Psoas muscle (tissue), 8 donors: Measurements from ENCODE around the gene DNAJC1. TPM values are rescaled to one million over a fixed set of nuclear protein-coding genes. Genes with fewer than 3 reads are reported as not detected.

Experiments
- ATAC-seq, 4 donors: fragments of 200-7000 bp; cut with Tn5 transposase; one replicate each; pipeline ENCODE4 v1.9.1; 2020; ENCODE audit warnings: moderate library complexity in 3 of 4, mild to moderate bottlenecking in 2 of 4
- DNase-seq, 2 donors: peaks; one replicate each; pipeline ENCODE4 v3.0.0-alpha.2; 2020
- H3K27ac ChIP-seq: fragments of 200-600 bp; one replicate; pipeline ENCODE4 v1.8.0; 2022
- H3K27me3 ChIP-seq, 3 donors: fragments of 200-600 bp in 1 of 3; one replicate each; pipeline versions ENCODE4 v1.6.1 to v1.8.0; 2013 to 2022; ENCODE audit warnings: low read length in 2 of 3, mild to moderate bottlenecking in 2 of 3, moderate library complexity in 1 of 3; ENCODE audit not compliant: insufficient read depth in 3 of 3
- H3K36me3 ChIP-seq, 2 donors: fragments of 200-600 bp in 1 of 2; one replicate each; pipeline versions ENCODE4 v1.6.1 to v1.8.0; 2013 to 2022; ENCODE audit warnings: low read depth in 1 of 2, mild to moderate bottlenecking in 1 of 2, moderate library complexity in 1 of 2; ENCODE audit not compliant: insufficient read depth in 1 of 2
- H3K4me1 ChIP-seq: fragments of 200-600 bp; one replicate; pipeline ENCODE4 v1.8.0; 2022
- H3K4me3 ChIP-seq: fragments of 200-600 bp; one replicate; pipeline ENCODE4 v1.8.0; 2022; ENCODE audit warnings: mild to moderate bottlenecking
- H3K9me3 ChIP-seq: fragments of 200-600 bp; one replicate; pipeline ENCODE4 v1.8.0; 2022
- WGBS, 3 donors: extraction: QIAGEN DNeasy Blood & Tissue Kit; methylation state at CpG; one replicate each; pipeline versions ENCODE4 v1.1.6 to v1.1.7; 2013; 5-methylcytosine and 5-hydroxymethylcytosine counted together
- intact Hi-C, 2 donors: fragments of 100-400 bp; cut with DNase I; formaldehyde crosslinking; loops; one replicate each; pipeline versions ENCODE4 v1.11.0 to v1.14.2; 2022
- polyA plus RNA-seq, 3 donors: library from polyadenylated mRNA; stranded (reverse); fragments of 200-250 nt; gene quantifications; one replicate each; pipeline ENCODE4 v1.2.3, GENCODE V29; 2013
- total RNA-seq, 4 donors: library from RNA; stranded (reverse); fragmentation: NEBNext Ultra II Directional in 2 of 4; extraction: Animal tissue kit (Norgen Biotek cat#: 25700) in 2 of 4; gene quantifications; one replicate each; pipeline versions ENCODE4 v1.2.1 to v1.2.4, GENCODE V29; 2021 to 2023
- TF ChIP-seq, protein P1 (sequence below): fragments of 200-600 bp; IDR thresholded peaks from one replicate; pipeline ENCODE4 v1.8.0; 2022; ENCODE audit warnings: antibody characterized with exemption
- donor health status: healthy with polysubstance abuse.
- donor health status: DM: no; HTN: no; CAD: no; lungs with moderate emphysema.
- donor health status: Bipolar disorder and iron deficiency.
- donor health status: healthy.
- donor health status: DM: yes; HTN: yes; CAD: no.
- donor health status: DM: no; HTN: no; CAD: no.
- donor health status: DM: no; HTN: no; CAD: no.
- donor health status: DM: yes; HTN: yes; CAD: no.

DNAJC1 gene
- total and polyA plus RNA-seq, 7 donors = 6.7 to 21.5 (median 13.2) TPM

DNA sequence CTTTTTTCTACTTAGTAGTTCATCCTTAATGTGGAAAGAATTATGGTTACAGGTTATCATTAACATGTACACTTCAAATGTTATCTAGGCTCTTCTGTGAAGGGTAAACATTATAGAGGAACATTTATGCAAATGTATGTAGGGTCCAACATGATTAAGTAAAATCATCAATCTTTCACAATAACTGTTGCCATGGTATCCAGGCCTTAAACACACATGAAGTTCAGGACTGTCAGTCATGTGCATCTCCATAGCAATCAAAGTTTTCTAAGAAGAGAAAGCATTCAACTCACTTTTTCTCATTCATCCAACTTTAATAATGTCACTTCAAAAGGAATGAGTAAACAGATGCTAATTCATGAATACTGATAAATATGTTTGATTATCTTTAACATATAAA lies 83.6 kb downstream of the DNAJC1 start:
- TF ChIP-seq, protein P1, sequence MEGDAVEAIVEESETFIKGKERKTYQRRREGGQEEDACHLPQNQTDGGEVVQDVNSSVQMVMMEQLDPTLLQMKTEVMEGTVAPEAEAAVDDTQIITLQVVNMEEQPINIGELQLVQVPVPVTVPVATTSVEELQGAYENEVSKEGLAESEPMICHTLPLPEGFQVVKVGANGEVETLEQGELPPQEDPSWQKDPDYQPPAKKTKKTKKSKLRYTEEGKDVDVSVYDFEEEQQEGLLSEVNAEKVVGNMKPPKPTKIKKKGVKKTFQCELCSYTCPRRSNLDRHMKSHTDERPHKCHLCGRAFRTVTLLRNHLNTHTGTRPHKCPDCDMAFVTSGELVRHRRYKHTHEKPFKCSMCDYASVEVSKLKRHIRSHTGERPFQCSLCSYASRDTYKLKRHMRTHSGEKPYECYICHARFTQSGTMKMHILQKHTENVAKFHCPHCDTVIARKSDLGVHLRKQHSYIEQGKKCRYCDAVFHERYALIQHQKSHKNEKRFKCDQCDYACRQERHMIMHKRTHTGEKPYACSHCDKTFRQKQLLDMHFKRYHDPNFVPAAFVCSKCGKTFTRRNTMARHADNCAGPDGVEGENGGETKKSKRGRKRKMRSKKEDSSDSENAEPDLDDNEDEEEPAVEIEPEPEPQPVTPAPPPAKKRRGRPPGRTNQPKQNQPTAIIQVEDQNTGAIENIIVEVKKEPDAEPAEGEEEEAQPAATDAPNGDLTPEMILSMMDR = no peak
- no peaks in the 10 kb centered on the region for H3K9me3 ChIP-seq
- no peak overlapping the region for H3K4me3 ChIP-seq
- DNase-seq (no peak), ATAC-seq (no peak)
- no peaks in the 10 kb centered on the region for H3K4me1 ChIP-seq
- H3K36me3 ChIP-seq = peaks cover 0 to 13% of the 10 kb centered on the region in 2 donors
- no peak overlapping the region for H3K27ac ChIP-seq
- intact Hi-C loops = no loop called here
- no peaks in the 10 kb centered on the region for H3K27me3 ChIP-seq

DNA sequence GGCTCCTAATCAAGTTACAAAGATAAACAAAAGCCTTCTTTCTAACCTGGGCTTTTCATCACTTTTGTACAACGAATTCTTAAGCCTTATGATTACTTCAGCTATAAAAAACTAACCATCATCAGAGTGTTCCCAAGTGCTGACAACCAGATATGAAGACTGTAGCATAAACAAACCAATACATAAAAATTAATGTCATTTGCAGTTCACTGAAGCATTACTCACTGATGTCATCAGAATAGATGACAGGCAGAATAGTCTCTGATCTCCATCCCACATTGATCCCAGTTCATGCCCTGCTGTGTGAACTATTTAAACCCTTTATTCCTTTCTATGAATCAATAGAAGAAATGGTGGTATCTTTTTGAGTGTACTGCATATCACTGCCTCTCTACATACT lies 84.4 kb downstream of the DNAJC1 start:
- H3K9me3 ChIP-seq = no peaks in the 10 kb centered on the region
- no peaks in the 10 kb centered on the region for H3K27me3 ChIP-seq
- DNase-seq (no peak), ATAC-seq (no peak)
- H3K27ac ChIP-seq = no peak overlapping the region
- intact Hi-C loops = no loop called here
- 60 to 79% (median 61%) methylated on average over 1 of the region's 1 CpG for WGBS, 3 donors
- TF ChIP-seq, protein P1 = no peak
- no peak overlapping the region for H3K4me3 ChIP-seq
- peaks cover 0 to 13% of the 10 kb centered on the region in 2 donors for H3K36me3 ChIP-seq
- no peaks in the 10 kb centered on the region for H3K4me1 ChIP-seq

DNA sequence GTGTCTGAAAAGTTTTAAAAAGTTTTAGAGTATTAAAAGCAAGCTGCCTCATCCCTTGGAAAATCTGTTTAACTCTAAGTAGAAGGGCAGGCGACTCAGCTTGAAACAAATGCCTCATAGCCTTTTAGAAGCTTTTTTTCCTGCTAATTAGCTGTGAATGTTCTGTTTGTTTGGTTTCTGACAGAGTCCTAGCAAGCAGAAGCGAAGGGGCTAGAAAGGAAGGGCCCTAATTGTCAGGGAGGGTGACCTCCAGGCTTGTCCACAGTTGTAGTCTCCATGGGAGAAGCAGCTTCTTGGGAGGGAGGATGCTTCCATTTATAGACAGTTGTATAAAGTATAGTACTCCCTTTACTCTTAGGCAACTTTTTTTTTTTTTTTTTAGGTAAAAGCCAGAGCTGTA lies 90.9 kb downstream of the DNAJC1 start:
- no peaks in the 10 kb centered on the region for H3K27me3 ChIP-seq
- H3K4me1 ChIP-seq = no peaks in the 10 kb centered on the region
- H3K27ac ChIP-seq = no peak overlapping the region
- H3K4me3 ChIP-seq = no peak overlapping the region
- ATAC-seq = no peak
- TF ChIP-seq, protein P1 = no peak
- H3K36me3 ChIP-seq = no peaks in the 10 kb centered on the region
- WGBS, 3 donors = 77 to 87% (median 79%) methylated on average over 2 of the region's 2 CpGs
- intact Hi-C loops = no loop called here
- H3K9me3 ChIP-seq = no peaks in the 10 kb centered on the region
- DNase-seq = no peak

DNA sequence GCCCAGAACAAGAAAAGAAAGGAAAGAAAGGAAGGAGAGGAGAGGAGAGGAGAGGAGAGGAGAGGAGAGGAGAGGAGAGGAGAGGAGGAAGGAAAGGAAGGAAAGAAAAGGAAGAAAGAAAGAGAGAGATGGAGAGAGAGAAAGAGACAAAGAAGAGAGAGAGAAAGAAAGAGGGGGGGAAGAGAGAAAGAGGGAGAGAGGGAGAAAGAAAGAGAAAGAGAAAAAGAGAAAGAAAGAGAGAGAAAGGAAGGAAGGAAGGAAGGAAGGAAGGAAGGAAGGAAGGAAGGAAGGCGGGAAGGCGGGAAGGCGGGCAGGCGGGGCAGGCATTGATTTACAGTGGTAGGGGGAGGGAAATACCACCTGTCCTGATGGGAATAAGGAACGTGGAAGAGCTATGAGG lies 92.7 kb downstream of the DNAJC1 start:
- WGBS, 3 donors = 66 to 80% (median 67%) methylated on average over 5 of the region's 5 CpGs
- ATAC-seq = no peak
- TF ChIP-seq, protein P1 = no peak
- no peaks in the 10 kb centered on the region for H3K27me3 ChIP-seq
- DNase-seq = no peak
- no peaks in the 10 kb centered on the region for H3K4me1 ChIP-seq
- H3K9me3 ChIP-seq = no peaks in the 10 kb centered on the region
- H3K36me3 ChIP-seq = peaks cover 0 to 6% of the 10 kb centered on the region in 2 donors
- intact Hi-C loops = no loop called here
- H3K27ac ChIP-seq = no peak overlapping the region
- H3K4me3 ChIP-seq = no peak overlapping the region

DNA sequence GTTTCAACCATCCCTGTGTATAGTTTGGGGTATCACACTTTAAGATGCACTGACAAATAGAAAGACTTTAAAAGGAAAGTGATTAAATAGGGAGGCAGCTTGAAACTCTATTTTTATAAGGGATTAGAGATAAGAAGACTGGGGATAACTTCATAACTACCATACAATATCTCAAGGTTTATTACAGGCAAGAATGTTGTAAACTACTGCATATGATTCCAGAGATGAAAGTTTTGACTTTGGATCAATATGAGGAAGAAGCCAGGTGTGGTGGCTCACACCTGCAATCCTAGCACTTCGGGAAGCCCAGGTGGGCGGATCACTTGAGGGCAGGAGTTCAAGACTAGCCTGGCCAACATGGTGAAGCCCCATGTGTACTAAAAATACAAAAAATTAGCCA lies 96.1 kb downstream of the DNAJC1 start:
- DNase-seq (no peak), ATAC-seq (no peak)
- no peak overlapping the region for H3K27ac ChIP-seq
- no peaks in the 10 kb centered on the region for H3K27me3 ChIP-seq
- no peaks in the 10 kb centered on the region for H3K4me1 ChIP-seq
- no peak overlapping the region for H3K4me3 ChIP-seq
- intact Hi-C loops = no loop called here
- WGBS, 3 donors = 89 to 95% (median 92%) methylated on average over 2 of the region's 2 CpGs
- H3K36me3 ChIP-seq = peaks cover 0 to 23% of the 10 kb centered on the region in 2 donors
- TF ChIP-seq, protein P1 = no peak
- H3K9me3 ChIP-seq = no peaks in the 10 kb centered on the region
